HG02970 (cell line): ENCODE data around the gene SON.

Experiments
- ATAC-seq: cut with Tn5 transposase; IDR thresholded peaks from one replicate; pipeline ENCODE4 v1.9.1; 2021; ENCODE audit warnings: mild to moderate bottlenecking, moderate library complexity, moderate number of reproducible peaks; ENCODE audit not compliant: unreplicated experiment, low FRiP score

SON gene

GRCh38 chr21:33541756-33542639, 840 bp upstream of the SON start, which contains the start of gene GART:
TSS of gene GART (minus strand) at chr21:33542117. CDS start at chr21:33539315, 2,802 bp downstream.
- peak; percentile 59 for ATAC-seq

DNA sequence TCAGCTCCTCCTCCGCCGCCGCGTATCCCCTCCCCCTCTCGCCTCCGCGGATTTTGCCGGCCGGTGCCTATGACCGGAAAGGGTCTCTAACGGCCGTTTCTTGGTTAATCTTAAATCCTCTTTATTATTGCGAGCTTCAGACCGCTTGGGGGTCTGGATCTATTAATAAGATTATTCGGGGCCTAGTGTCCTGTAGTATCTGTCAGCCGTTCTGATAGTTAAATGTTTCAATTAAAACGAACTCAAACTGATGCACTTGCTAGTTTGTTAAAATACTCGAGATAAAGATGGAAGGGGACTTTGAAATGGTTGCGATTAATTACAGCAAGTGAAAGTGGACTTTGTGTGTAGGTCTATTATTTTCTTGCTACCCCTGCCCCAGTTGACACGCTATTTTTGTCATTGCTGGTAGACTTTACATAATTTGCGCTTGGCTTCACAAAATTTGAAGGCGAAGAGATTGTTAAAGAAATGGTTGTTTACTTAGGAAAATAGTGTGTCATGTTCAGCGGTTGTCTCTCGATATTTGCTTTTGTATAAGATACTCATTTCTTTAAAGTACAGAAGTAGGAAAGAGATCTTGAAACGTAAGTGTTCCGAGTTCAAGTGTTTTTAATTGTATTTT, 779 bp downstream of the SON start:
- no peak for ATAC-seq

DNA sequence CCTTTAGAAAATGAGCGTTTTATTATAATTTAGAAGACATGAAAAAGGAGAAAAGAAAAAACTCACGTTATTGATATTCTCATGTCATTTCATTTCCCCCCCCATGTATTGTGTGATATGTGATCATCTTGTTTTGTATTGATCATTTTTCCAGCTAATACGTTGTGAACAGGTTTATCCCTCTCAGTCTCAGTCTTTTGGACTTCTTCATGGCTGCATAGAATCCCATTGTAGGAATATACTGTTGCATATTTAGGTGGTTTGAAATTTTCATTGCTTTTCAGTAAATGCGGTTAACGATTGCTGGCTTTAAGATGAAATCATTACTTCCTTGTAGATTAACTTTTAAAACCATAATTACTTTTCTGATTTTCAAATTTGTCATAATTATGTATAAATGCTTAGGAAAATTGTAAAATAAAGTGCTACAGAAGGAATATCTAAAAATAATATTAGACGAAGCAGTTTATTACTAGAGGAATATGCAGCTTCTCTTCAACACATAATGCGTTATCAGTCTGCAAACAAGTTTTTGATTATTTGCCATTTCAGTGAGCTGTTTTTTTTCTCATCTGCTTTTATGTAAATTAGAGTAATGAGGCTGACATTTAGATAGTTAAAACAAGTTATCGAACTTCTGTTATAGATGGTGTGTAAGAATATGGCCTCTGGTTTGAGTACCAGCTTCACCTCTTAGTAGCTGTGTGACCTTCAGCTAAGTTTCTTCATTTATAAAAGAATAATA, 1.8 kb downstream of the SON start:
- ATAC-seq = no peak

- ATAC-seq = no peak
Observed at GRCh38 chr21:33546086-33546485, 3.2 kb downstream of the SON start.

- no peak for ATAC-seq
Observed at GRCh38 chr21:33549848-33550771, 7.3 kb downstream of the SON start.

DNA sequence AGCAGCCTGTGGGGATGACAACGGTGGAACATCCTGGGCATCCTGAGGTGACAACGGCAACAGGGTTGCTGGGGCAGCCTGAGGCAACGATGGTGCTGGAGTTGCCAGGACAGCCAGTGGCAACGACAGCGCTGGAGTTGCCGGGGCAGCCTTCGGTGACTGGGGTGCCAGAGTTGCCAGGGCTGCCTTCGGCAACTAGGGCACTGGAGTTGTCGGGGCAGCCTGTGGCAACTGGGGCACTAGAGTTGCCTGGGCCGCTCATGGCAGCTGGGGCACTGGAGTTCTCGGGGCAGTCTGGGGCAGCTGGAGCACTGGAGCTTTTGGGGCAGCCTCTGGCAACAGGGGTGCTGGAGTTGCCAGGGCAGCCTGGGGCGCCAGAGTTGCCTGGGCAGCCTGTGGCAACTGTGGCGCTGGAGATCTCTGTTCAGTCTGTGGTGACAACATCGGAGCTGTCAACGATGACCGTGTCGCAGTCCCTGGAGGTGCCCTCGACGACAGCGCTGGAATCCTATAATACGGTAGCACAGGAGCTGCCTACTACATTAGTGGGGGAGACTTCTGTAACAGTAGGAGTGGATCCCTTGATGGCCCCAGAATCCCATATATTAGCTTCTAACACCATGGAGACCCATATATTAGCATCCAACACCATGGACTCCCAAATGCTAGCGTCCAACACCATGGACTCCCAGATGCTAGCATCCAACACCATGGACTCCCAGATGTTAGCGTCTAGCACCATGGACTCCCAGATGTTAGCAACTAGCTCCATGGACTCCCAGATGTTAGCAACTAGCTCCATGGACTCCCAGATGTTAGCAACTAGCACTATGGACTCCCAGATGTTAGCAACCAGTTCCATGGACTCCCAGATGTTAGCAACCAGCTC, 8.2 kb downstream of the SON start:
- no peak for ATAC-seq

- no peak for ATAC-seq
Observed at GRCh38 chr21:33551664-33552063, 8.8 kb downstream of the SON start.

DNA sequence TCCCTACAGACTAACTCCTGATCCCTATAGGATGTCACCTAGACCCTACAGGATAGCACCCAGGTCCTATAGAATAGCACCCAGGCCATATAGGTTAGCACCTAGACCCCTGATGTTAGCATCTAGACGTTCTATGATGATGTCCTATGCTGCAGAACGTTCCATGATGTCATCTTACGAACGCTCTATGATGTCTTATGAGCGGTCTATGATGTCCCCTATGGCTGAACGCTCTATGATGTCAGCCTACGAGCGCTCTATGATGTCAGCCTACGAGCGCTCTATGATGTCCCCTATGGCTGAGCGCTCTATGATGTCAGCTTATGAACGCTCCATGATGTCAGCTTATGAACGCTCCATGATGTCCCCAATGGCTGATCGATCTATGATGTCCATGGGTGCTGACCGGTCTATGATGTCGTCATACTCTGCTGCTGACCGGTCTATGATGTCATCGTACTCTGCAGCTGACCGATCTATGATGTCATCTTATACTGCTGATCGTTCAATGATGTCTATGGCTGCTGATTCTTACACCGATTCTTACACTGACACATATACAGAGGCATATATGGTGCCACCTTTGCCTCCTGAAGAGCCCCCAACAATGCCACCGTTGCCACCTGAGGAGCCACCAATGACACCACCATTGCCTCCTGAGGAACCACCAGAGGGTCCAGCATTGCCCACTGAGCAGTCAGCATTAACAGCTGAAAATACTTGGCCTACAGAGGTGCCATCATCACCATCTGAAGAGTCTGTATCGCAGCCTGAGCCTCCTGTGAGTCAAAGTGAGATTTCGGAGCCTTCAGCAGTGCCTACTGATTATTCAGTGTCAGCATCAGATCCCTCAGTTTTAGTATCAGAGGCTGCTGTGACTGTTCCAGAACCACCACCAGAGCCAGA, 9.5 kb downstream of the SON start:
- ATAC-seq = no peak

DNA sequence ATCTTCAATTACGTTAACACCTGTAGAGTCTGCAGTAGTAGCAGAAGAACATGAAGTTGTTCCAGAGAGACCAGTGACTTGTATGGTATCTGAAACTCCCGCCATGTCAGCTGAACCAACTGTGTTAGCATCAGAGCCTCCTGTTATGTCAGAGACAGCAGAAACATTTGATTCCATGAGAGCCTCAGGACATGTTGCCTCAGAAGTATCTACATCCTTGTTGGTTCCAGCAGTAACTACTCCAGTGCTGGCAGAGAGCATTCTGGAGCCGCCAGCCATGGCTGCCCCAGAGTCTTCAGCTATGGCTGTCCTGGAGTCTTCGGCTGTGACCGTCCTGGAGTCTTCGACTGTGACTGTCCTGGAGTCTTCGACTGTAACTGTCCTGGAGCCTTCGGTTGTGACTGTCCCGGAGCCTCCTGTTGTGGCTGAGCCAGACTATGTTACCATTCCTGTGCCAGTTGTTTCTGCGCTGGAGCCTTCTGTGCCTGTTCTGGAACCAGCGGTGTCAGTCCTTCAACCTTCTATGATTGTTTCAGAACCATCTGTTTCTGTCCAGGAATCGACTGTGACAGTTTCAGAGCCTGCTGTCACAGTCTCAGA, 10.3 kb downstream of the SON start:
- no peak for ATAC-seq

DNA sequence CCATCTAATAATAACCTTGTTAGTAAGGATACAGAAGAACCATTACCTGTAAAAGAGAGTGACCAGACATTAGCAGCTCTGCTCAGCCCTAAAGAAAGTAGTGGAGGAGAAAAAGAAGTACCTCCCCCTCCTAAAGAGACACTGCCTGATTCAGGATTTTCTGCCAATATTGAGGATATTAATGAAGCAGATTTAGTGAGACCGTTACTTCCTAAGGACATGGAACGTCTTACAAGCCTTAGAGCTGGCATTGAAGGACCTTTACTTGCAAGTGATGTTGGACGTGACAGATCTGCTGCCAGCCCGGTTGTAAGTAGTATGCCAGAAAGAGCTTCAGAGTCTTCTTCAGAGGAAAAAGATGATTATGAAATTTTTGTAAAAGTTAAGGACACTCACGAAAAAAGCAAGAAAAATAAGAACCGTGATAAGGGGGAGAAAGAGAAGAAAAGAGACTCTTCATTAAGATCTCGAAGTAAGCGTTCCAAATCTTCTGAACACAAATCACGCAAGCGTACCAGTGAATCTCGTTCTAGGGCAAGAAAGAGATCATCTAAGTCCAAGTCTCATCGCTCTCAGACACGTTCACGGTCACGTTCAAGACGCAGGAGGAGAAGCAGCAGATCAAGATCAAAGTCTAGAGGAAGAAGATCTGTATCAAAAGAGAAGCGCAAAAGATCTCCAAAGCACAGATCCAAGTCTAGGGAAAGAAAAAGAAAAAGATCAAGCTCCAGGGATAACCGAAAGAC, 11.6 kb downstream of the SON start:
- ATAC-seq = no peak

DNA sequence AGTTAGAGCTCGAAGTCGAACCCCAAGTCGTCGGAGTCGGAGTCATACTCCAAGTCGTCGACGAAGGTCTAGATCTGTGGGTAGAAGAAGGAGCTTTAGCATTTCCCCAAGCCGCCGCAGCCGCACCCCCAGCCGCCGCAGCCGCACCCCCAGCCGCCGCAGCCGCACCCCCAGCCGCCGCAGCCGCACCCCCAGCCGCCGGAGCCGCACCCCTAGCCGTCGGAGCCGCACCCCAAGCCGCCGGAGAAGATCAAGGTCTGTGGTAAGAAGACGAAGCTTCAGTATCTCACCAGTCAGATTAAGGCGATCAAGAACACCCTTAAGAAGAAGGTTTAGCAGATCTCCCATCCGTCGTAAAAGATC, 12.1 kb downstream of the SON start:
- ATAC-seq = no peak

- ATAC-seq = no peak
Observed at GRCh38 chr21:33557447-33557846, 14.6 kb downstream of the SON start.

DNA sequence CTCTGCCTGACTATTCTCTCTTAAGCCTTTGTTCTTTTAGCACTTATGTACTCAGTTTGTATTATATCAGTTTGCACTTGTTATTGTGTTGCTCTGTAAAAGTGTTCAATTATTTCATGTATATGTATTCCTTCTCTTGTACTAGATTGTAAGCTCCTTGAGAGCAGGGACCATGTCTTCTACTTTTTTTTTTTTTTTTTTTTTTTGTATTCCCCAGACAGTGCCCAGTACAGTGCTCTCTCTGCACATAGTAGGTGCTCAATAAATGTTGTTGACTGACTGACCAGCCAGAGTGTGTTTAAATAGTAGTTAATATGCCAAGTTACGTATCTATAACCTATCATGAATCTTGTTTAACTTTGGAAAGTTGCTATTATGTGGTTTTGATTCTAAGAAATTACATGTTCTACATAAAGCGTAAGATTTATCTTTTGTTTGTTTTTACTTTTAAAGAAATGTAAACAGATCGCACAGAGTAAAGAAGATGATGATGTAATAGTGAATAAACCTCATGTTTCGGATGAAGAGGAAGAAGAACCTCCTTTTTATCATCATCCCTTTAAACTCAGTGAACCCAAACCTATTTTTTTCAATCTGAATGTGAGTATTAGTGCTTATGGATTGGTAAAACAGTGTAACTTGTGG, 16.1 kb downstream of the SON start:
- no peak for ATAC-seq

DNA sequence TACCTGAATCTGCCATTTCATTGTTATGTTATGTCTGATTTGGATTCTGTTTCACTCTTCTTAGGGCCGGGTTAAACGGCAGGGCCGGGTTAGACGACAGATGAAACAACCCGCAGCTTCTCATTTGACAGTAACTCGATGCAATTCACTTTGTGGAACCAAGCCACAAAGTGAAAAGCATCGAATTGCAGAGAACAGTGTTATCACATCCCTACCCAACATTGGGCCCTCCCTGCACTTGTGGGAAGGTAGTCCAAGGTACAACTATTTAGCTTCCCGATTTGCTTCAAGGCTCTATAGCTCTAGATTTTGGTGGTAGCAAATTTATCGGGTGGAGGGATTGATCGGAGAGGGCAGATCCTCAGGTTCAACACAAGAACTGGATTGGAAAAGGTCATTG, 17.0 kb downstream of the SON start:
- no peak for ATAC-seq

- ATAC-seq = no peak
Observed at GRCh38 chr21:33560965-33561364, 18.1 kb downstream of the SON start.

DNA sequence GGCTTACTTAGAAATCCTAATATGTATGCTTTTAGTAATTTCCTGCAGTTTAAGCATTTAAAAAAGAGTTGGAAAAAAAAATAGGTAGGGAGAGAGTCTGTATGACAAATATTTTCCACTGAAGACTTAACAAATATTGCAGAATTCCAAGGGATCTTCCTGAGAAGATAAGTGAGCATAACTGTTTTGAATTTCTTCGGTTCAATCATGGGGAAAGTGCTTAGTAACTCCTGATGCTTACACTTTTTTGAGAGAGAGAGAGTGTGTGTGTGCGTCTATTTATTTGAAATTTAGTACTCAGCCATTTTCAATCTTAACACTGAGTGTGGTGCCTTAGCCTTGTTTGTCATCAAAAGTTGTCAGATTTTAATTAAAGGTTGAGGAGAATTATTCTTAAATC, 18.5 kb downstream of the SON start:
- no peak for ATAC-seq

- no peak for ATAC-seq
Observed at GRCh38 chr21:33562389-33562788, 19.6 kb downstream of the SON start.
